ENCODE results near the gene APOBEC3G.
"Not testable (repeated sequence)": the region's sequence is repeated elsewhere in the genome, so short reads cannot be mapped to it uniquely, and the experiment has no call there.

APOBEC3G gene

DNA sequence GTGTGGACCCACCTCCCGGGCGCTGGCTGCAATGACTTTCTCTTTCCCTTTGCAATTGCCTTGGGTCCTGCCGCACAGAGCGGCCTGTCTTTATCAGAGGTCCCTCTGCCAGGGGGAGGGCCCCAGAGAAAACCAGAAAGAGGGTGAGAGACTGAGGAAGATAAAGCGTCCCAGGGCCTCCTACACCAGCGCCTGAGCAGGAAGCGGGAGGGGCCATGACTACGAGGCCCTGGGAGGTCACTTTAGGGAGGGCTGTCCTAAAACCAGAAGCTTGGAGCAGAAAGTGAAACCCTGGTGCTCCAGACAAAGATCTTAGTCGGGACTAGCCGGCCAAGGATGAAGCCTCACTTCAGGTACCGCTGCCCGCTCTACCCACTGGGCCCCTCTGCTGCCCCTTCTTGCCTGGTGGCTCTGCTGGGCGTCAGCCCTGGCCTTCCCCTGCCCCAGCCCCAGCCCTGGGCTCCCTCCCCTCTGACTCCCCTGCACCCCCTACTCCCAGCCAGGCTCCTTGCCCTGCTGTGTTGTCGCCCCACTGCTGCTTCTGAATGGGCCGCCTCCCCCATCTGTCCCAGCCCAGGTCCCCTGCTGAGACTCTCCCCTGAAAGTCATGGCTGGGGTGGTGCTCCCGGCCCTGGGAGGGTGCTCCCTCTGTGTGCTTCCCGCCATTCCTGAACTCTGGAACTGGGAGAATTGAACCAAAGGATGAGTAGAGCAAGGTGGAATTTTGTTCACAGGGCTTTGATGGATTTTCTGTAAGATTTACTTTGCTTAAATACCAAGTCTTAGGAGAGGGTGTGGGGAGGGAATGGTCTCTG, at the start of gene APOBEC3G:
TSS of gene APOBEC3G (plus strand) at position 250 of the 815 bp plus-strand sequence. CDS start at position 337, 87 bp downstream.
- DNase-seq (ENCODE audit: low spot score): not testable (repeated sequence)

DNA sequence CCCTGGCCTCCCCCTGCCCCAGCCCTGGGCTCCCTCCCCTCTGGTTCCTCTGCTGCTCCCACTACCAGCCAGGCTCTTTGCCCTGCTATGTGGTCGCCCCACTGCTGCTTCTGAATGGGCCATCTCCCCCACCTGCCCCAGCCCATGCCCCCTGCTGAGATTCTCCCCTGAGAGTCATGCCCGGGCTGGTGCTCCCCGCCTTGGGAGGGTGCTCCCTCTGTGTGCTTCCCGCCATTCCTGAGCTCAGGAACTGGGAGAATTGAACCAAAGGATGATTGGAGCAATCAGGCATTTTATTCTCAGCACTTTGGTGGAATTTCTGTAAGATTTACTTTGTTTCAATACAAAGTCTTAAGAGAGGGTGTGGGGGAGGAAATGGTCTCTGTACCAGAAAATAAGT, 49.4 kb upstream of the APOBEC3G start:
- DNase-seq (ENCODE audit: low spot score): no peak

DNA sequence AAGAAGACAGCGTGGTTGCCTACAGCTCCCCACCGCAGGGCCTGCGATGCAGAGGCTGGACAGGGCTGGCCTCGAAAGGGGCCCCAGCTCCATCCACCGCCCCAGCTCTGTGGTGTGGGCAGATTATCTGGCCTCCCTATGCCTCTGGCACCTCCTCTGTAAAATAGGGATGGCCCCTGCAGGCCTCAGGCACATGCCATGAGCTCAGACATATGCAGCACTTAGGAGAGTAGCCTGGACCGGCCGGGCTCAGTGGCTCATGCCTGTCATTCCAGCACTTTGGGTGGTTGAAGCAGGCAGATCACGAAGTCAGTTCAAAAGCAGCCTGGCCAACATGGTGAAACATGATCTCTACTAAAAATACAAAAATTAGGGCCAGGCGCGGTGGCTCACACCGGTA, 48.8 kb upstream of the APOBEC3G start:
- no peak for DNase-seq (ENCODE audit: low spot score)

DNA sequence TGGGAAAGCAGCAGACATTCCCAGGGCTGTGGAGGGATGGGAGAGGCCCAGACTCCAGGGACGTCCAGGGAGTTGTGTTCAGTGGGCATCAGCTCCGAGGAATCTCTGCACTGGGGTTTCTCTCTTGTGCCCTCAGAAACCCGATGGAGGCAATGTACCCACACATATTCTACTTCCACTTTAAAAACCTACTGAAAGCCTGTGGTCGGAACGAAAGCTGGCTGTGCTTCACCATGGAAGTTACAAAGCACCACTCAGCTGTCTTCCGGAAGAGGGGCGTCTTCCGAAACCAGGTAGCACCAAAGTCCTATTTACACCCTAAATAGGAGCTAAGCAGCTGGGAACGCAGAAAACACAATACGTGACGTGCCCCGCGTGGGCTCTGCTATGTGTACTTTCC, 47.8 kb upstream of the APOBEC3G start:
- no peak for DNase-seq (ENCODE audit: low spot score)

DNA sequence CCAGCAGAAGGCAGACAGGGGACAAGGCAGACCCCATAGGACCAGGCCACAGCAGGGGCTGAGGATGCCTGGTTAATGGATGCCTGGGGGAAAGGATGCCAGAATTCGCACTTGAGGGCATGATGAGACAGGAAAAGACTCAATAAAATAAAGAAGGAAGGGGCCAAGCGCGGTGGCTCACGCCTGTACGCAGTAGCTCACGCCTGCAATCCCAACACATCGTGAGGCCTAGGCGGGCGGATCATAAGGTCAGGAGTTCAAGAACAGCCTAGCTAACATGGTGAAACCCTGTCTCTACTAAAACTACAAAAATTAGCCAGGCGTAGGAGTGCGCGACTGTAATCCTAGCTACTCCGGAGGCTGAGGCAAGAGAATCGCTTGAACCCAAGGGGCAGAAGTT, 46.4 kb upstream of the APOBEC3G start:
- DNase-seq (ENCODE audit: low spot score): no peak

DNA sequence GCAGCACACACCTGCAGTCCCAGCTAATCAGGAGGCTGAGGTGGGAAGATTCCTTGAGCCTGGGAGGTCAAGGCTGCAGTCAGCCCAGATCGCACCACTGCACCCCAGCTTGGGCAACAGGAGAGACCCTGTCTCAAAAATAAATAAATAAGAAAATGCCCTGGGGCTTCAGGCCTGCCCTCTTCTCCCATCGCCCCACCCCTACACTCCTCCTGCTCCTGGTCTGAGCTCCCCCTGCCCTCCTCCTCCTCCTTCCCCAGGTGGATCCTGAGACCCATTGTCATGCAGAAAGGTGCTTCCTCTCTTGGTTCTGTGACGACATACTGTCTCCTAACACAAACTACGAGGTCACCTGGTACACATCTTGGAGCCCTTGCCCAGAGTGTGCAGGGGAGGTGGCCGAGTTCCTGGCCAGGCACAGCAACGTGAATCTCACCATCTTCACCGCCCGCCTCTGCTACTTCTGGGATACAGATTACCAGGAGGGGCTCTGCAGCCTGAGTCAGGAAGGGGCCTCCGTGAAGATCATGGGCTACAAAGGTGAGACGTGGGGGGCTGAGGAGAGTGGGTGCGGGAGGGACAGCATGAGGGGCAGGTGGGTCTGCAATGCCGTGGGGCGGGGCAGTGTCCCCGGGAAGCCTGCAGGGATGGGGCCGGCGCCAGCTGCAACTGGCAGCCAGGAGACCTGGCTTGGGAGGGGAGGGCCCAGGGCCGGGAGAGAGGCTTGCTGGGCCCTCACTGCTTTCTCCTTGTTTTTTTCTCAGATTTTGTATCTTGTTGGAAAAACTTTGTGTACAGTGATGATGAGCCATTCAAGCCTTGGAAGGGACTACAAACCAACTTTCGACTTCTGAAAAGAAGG, 45.4 kb upstream of the APOBEC3G start:
- DNase-seq (ENCODE audit: low spot score): not testable (repeated sequence)

DNA sequence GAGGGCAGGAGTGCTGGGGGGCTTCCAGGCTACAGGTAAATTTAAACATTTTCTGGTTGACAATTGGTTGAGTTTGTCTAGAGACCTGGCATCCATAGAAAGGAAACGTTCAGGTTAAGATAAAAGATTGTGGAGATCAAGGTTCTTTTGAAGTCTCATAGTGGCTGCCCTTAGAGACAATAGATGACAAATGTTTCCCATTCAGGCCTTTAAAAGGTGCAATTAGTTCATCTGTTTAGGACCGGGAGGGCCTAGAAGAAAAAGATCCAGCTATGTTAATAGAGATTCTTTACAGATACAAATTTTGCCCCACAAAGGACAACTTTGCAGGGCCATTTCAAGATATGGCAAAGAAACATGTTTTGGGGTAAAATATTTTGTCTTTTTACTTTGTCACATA, 40.0 kb upstream of the APOBEC3G start:
- not testable (repeated sequence) for DNase-seq (ENCODE audit: low spot score)

DNA sequence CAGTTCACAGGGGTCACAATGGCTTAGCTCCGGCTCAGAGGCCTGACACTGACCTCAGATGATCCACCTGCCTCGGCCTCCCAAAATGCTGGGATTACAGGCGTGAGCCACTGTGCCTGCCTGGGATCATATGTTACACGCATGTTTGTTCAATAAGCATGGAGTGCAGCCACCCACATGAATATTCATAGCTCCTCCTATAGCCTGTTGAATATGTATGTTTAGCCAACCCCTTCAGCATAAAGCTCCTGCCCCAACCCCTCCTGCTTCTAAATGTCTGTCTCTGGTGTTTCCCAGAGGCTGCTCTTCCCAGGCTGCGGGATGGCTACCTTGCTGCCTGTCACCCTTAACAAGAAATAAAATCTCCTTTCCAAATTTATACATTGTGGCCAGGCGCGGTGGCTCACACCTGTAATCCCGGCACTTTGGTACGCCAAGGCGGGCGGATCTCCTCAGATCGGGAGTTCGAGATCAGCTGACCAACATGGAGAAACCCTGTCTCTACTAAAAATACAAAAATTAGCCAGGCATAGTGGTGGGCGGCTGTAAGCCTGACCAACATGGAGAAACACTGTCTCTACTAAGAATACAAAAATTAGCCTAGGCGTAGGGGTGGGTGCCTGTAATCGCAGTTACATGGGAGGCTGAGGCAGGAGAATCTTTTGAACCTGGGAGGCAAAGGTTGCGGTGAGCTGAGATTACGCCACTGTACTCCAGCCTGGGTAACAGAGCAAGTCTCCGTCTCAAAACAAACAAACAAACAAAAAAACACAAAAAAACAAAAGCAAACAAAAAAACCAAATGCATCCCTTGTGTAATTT, 37.6 kb upstream of the APOBEC3G start:
- DNase-seq (ENCODE audit: low spot score): no peak

DNA sequence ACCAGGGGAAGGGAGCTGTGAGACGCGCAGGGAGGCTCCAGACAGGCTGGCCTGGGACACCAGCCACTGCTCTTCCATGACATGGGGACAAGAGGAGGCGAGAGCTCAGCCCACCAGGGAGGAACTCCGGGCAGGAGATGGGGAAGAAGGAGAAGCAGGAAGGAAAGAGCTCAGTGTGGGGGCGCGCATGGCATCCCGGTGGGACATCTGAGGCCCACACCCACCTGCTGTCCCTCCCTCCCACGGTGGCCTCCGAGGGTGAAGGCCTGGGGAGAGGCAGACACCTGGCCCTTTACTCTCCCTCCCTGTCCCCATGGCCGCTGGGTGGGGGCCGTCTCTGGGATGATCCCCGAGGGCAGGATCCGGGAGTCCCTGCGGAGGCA, 36.9 kb upstream of the APOBEC3G start:
- not testable (repeated sequence) for DNase-seq (ENCODE audit: low spot score)

DNA sequence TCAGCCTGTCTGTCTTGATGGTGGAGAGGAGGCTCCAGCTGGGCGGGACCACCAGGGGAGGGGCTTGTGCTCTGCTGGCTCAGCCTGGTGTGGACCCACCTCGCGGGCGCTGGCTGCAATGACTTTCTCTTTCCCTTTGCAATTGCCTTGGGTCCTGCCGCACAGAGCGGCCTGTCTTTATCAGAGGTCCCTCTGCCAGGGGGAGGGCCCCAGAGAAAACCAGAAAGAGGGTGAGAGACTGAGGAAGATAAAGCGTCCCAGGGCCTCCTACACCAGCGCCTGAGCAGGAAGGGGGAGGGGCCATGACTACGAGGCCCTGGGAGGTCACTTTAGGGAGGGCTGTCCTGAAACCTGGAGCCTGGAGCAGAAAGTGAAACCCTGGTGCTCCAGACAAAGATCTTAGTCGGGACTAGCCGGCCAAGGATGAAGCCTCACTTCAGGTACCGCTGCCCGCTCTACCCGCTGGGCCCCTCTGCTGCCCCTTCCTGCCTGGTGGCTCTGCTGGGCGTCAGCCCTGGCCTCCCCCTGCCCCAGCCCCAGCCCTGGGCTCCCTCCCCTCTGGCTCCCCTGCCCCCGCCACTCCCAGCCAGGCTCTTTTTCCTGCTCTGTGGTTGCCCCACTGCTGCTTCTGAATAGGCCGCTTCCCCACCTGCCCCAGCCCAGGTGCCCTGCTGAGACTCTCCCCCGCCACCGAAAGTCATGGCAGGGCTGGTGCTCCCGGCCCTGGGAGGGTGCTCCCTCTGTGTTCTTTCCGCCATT, 36.4 kb upstream of the APOBEC3G start, which contains the start of gene APOBEC3F:
TSS of gene APOBEC3F (plus strand) at position 327 of the 759 bp plus-strand sequence. CDS start at position 424, 97 bp downstream.
- DNase-seq (ENCODE audit: low spot score): not testable (repeated sequence)

DNA sequence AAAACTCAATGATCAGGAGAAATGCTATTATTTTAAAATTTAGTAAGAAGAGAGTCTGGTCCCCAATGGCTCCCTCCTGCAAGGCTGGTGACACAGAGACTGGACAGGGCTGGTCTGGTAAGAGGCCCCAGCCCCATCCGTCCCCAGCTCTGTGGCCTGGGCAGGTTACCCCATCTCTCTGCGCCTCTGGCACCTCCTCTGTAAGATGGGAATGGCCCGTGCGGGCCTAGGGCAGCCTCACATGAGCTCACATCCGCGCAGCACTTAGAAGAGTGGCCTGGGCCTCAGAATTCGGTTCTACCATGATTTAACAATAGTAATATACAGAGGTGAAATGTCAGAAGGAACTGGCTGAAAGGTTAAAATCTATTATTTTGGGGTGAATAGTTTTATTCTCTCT, 35.2 kb upstream of the APOBEC3G start:
- DNase-seq (ENCODE audit: low spot score): no peak

DNA sequence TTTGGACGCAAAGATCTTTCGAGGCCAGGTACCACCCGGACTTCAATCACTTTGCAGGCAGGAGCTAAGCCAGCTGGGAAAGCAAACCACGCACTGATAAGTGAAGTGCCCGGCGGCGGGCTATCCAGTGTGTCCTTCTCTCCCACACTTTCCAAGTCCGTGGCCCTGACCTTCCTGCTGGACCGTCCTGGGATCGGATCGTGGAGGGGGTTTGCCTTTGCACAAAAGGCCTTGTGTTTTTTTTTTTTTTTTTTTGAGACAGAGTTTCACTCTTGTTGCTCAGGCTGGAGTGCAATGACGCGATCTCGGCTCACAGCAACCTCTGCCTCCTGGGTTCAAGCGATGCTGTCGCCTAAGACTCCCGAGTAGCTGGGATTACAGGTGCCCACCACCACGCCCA, 34.0 kb upstream of the APOBEC3G start:
- DNase-seq (ENCODE audit: low spot score): not testable (repeated sequence)

DNA sequence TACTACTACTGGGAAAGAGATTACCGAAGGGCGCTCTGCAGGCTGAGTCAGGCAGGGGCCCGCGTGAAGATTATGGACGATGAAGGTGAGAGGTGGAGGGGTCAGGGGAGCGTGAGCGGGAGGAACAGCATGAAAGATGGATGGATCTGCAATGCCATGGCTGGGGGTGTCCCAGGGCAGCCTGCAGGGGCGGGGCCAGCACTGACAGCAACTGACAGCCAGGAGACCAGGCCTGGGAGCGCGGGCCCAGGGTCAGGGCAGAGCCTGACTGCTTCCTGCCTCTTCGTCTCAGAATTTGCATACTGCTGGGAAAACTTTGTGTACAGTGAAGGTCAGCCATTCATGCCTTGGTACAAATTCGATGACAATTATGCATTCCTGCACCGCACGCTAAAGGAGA, 31.9 kb upstream of the APOBEC3G start:
- not testable (repeated sequence) for DNase-seq (ENCODE audit: low spot score)

DNA sequence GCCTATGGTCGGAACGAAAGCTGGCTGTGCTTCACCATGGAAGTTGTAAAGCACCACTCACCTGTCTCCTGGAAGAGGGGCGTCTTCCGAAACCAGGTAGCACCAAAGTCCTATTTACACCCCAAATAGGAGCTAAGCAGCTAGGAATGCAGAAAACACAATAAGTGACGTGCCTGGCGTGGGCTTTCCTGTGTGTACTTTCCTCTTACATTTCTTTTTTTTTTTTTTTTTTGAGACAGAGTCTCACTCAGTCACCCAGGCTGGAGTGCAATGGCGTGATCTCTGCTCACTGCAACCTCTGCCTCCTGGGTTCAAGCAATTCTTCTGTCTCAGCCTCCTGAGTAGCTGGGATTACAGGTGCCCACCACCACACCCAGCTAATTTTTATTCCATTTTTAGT, 27.6 kb upstream of the APOBEC3G start:
- not testable (repeated sequence) for DNase-seq (ENCODE audit: low spot score)

DNA sequence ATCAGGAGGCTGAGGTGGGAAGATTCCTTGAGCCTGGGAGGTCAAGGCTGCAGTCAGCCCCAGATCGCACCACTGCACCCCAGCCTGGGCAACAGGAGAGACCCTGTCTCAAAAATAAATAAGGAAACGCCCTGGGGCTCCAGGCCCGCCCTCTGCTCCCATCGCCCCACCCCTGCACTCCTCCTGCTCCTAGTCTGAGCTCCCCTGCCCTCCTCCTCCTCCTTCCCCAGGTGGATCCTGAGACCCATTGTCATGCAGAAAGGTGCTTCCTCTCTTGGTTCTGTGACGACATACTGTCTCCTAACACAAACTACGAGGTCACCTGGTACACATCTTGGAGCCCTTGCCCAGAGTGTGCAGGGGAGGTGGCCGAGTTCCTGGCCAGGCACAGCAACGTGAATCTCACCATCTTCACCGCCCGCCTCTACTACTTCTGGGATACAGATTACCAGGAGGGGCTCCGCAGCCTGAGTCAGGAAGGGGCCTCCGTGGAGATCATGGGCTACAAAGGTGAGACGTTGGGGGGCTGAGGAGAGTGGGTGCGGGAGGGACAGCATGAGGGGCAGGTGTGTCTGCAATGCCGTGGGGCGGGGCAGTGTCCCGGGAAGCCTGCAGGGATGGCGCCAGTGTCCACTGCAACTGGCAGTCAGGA, 25.1 kb upstream of the APOBEC3G start:
- not testable (repeated sequence) for DNase-seq (ENCODE audit: low spot score)

DNA sequence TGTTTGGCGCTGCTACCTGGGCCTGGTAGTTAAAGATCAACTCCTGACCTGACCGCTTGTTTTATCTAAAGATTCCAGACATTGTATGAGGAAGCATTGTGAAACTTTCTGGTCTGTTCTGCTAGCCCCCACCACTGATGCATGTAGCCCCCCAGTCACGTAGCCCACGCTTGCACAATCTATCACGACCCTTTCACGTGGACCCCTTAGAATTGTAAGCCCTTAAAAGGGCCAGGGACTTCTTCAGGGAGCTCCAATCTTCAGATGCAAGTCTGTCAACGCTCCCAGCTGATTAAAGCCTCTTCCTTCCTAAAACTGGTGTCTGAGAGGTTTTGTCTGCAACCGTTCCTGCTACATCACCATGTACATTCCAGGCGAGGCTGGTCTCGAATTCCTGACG, 21.4 kb upstream of the APOBEC3G start:
- DNase-seq (ENCODE audit: low spot score): no peak

DNA sequence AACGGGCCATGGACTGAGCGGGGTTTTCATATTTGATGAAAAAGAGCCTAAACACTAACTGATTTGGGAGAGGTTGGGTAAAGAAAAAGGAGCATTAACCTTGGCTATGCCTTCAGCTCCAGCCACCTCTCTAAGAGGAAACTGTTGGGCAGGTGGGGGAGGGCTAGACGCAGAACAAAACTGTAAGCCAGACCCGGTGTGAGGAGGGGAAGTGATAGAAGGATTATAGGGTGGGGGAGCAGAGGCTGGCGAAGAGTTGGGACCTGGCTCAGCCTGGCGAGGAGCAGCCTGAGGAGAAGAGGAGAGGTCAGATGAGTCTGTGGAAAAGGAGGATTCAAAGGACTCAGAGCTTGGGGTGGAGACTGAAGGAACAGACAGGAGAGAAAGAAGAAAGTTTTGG, 15.8 kb upstream of the APOBEC3G start:
- DNase-seq (ENCODE audit: low spot score): not testable (repeated sequence)

DNA sequence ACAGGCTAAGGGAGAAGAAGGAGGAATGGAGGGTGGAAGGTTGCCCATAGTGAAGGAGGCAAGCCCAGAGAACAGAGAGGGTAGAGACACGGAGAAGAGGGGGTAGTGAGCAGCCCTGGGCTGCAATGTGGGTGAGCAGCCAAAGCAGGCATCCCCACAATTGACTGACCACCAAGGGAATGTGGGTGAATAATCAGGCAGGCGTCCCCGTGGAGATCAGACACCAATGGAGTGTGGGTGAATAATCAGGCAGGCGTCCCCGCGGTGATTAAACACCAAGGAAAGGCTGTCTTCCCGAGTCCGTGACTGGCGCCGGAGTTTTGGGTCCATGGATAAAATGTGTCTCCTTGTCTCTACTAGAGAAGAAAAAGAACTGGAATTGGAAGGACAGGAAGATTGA, 15.1 kb upstream of the APOBEC3G start:
- DNase-seq (ENCODE audit: low spot score): not testable (repeated sequence)

DNA sequence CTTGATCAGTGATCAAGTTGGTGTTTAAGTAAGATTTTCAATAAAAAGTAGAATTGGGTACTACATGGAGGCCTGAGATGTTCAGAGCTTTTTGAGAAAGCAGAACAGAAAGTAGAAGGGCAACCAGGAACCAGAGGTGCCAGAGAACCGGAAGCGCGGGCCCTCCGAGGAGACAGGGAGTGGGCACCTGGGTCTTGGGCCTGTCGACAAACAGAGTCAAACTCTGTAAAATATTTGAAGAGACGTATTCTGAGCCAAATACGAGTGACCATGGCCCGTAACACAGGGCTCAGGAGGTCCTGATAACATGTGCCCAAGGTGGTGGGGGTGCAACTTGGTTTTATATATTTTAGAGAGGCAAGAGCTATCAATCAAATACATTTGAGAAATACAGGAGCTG, 13.2 kb upstream of the APOBEC3G start:
- not testable (repeated sequence) for DNase-seq (ENCODE audit: low spot score)

DNA sequence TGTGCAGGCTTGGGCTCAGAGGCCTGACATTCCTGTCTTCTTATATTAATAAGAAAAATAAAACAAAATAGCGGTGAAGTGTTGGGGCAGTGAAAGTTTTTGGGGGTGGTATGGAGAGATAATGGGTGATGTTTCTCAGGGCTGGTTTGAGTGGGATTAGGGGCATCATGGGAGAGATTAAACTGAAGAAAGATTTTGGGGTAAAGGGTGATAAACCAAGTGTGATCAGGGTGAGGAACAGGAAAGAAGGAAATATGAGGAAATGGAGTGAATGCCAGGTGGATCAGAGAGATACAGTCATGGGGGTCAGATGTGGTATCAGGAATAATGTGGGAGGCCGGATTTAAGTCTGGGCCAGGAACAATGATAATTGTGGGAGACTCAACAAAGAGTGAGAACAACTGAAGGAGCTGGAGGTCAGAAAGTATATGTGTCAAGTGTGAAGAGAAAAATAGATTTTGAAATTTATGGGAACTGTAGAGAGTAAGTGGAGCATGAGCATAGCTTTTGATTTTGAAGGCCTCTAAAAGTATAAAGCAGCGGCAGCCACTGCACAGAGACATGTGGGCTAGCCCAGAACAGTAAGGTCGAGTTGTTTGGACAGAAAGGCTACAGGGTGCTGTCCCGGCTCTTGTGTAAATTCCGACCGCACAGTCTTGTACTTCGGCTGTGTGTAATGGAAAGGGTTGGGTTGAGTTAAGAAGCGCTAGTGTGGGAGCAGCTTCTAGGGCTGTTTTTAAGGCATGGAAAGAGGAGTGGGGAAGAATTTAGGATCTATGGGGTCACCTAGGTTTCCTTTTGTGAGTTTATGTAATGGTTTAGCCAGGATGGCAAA, 10.4 kb upstream of the APOBEC3G start:
- not testable (repeated sequence) for DNase-seq (ENCODE audit: low spot score)

All from germinal center (tissue), 1 donor.